Endothelial cell (in vitro differentiated cells): ENCODE results near the gene BRD8. TPM values are rescaled to one million over a fixed set of nuclear protein-coding genes. Genes with fewer than 3 reads are reported as not detected.
A peak's percentile ranks its signal among the peaks of the same experiment; 100 is the strongest.

Experiments
- DNase-seq: peaks from one replicate; pipeline ENCODE4 v3.0.0; 2021; ENCODE audit warnings: low spot score
- H3K27ac Mint-ChIP-seq: one replicate; pipeline ENCODE4 v1.8.0; 2021; ENCODE audit warnings: mixed read lengths, inconsistent platforms; ENCODE audit not compliant: unreplicated experiment
- H3K27me3 Mint-ChIP-seq: one replicate; pipeline ENCODE4 v1.8.0; 2021; ENCODE audit warnings: mild to moderate bottlenecking, moderate library complexity, mixed read lengths, inconsistent platforms; ENCODE audit not compliant: unreplicated experiment
- H3K36me3 Mint-ChIP-seq: one replicate; pipeline ENCODE4 v1.8.0; 2021; ENCODE audit warnings: mild to moderate bottlenecking, low read depth, mixed read lengths, inconsistent platforms; ENCODE audit not compliant: unreplicated experiment
- H3K4me1 Mint-ChIP-seq: one replicate; pipeline ENCODE4 v1.8.0; 2021; ENCODE audit warnings: mild to moderate bottlenecking, mixed read lengths, inconsistent platforms; ENCODE audit not compliant: unreplicated experiment
- H3K4me3 Mint-ChIP-seq: one replicate; pipeline ENCODE4 v1.8.0; 2021; ENCODE audit warnings: mild to moderate bottlenecking, mixed read lengths, inconsistent platforms; ENCODE audit not compliant: unreplicated experiment
- H3K9me3 Mint-ChIP-seq: one replicate; pipeline ENCODE4 v1.8.0; 2021; ENCODE audit warnings: mixed read lengths, inconsistent platforms; ENCODE audit not compliant: unreplicated experiment
- total RNA-seq: library from RNA; stranded (reverse); fragmentation: NEBNext Ultra II Directional; extraction: Animal tissue kit (Norgen Biotek cat#: 25700); gene quantifications from one replicate; pipeline ENCODE4 v1.2.1, GENCODE V29; 2021; ENCODE audit not compliant: unreplicated experiment
- TF ChIP-seq, protein P1 (sequence below): fragments of 200-600 bp; sonication (generic); IDR thresholded peaks from one replicate; pipeline ENCODE4 v1.5.0; 2021; ENCODE audit warnings: antibody characterized with exemption; ENCODE audit not compliant: unreplicated experiment

The BRD8 gene
- total RNA-seq, 1 donor from 2014 or later, result 52.0 TPM

DNA sequence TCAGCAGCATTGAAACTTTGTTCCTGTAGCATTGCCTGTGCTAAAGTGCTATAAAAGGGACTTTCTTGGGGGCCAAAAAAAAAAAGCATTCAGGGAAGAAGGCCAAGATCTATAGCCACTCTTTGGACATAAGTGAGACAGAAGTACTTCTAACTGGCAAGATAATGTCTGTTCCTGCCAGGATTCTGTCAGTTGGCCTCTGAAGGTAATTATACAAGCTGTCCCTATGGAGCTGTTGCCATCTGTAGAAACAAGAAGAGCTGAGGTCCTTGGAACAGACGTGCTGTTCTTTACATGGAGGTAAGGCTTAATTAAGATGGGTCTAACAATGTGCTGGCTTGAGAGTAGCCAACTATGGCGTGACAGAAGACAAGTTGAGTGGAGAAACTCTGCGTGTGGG, 10.2 kb upstream of the BRD8 start:
- no peaks in the 10 kb centered on the region for H3K27me3 Mint-ChIP-seq
- H3K36me3 Mint-ChIP-seq, result peaks cover 39% of the 10 kb centered on the region
- H3K9me3 Mint-ChIP-seq, result no peaks in the 10 kb centered on the region
- no peak for DNase-seq
- no peak overlapping the region for H3K27ac Mint-ChIP-seq
- TF ChIP-seq, protein P1, sequence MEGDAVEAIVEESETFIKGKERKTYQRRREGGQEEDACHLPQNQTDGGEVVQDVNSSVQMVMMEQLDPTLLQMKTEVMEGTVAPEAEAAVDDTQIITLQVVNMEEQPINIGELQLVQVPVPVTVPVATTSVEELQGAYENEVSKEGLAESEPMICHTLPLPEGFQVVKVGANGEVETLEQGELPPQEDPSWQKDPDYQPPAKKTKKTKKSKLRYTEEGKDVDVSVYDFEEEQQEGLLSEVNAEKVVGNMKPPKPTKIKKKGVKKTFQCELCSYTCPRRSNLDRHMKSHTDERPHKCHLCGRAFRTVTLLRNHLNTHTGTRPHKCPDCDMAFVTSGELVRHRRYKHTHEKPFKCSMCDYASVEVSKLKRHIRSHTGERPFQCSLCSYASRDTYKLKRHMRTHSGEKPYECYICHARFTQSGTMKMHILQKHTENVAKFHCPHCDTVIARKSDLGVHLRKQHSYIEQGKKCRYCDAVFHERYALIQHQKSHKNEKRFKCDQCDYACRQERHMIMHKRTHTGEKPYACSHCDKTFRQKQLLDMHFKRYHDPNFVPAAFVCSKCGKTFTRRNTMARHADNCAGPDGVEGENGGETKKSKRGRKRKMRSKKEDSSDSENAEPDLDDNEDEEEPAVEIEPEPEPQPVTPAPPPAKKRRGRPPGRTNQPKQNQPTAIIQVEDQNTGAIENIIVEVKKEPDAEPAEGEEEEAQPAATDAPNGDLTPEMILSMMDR, result no peak
- no peak overlapping the region for H3K4me3 Mint-ChIP-seq
- peaks cover 5% of the 10 kb centered on the region for H3K4me1 Mint-ChIP-seq

DNA sequence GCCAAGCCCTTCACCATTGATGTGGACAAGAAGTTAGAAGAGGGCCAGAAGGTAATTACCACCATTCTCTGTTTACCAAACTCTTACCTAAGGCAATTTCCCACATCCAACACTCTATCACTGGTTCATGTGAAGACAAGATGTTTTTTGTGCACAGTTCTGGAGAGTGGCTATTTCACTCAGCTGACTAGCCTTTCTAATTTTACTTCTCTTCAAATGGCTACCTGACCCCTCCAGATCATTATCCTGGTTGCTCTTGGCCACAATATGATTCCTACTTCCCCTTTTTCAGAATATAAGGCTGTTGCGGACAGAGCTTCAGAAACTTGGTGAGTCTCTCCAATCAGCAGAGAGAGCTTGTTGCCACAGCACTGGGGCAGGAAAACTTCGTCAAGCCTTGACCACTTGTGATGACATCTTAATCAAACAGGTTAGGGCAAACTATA, 7.6 kb upstream of the BRD8 start:
- Mint-ChIP-seq H3K4me1 (peaks cover 5% of the 10 kb centered on the region), H3K4me3 (no peak overlapping the region)
- TF ChIP-seq, protein P1, result no peak

DNA sequence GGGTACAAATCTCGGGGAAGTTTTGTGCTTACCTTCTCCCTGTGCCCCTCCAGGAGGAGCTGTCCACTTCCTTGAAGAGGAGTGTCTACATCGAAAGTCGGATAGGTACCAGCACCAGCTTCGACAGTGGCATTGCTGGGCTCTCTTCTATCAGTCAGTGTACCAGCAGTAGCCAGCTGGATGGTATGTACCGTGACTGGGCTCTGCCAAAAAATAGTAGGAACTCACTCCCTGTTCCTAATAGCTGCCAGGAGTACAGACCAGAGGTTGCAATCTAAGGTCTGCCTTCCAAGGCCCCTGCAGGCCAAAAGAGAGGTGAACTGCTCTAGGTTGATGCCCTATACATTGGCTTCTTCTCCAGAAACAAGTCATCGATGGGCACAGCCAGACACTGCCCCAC, 4.4 kb upstream of the BRD8 start:
- Mint-ChIP-seq H3K9me3 (no peaks in the 10 kb centered on the region), H3K27ac (no peak overlapping the region), H3K4me1 (peaks cover 12% of the 10 kb centered on the region), H3K4me3 (no peak overlapping the region), H3K36me3 (peaks cover 31% of the 10 kb centered on the region), H3K27me3 (no peaks in the 10 kb centered on the region)
- TF ChIP-seq, protein P1, result no peak
- DNase-seq, result no peak

More for the DNA sequence above, 7.6 kb upstream of the BRD8 start:
- H3K27ac Mint-ChIP-seq, result peak overlapping the region; percentile 49
- H3K9me3 Mint-ChIP-seq, result no peaks in the 10 kb centered on the region
- DNase-seq, result no peak
- no peaks in the 10 kb centered on the region for H3K27me3 Mint-ChIP-seq
- peaks cover 41% of the 10 kb centered on the region for H3K36me3 Mint-ChIP-seq

DNA sequence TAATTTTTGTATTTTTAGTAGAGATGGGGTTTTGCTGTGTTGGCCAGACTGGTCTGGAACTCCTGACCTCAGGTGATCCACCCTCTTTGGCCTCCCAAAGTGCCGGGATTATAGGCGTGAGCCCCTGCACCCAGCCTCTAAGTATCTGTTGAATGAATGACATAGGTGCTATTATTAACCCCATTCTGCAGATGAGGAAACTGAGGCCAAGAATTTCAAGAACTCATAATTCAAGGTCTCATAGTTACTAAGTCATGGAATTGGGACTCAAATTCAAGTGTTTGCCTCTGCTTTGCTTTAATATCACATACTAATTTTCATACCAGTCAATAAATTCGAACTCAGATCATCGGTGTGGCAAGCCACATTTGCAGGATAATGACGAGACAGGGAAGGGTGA, 2.4 kb upstream of the BRD8 start:
- Mint-ChIP-seq H3K36me3 (peaks cover 24% of the 10 kb centered on the region), H3K9me3 (no peaks in the 10 kb centered on the region), H3K27ac (no peak overlapping the region), H3K27me3 (no peaks in the 10 kb centered on the region), H3K4me3 (peak overlapping the region; percentile 52), H3K4me1 (peaks cover 8% of the 10 kb centered on the region)
- TF ChIP-seq, protein P1, result no peak
- no peak for DNase-seq

DNA sequence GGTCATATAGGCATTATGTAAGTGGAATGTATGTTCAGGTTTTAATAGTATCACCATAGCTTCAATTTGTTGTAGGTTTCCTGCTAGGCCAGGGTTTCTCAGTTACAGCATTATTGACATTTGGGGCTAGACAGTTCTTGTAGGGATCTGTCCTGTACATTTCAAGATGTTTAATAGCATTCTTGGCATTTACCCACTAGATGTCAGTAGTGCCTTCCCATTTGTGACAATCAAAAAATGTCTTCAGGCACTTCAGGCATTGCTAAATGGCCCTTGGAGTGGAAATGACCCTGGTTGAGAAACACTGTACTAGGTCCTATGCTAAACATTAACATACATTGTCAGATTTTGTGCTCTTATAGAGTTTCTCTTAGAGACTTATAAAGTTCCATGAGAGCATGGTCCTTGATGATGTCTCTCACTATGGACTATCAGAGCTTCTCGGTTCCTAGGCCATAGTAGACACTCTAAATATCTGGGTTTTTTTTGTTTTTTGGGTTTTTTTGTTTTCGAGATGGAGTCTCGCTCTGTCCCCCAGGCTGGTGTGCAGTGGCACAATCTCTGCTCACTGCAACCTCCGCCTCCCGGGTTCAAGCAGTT, 1.9 kb upstream of the BRD8 start:
- H3K36me3 Mint-ChIP-seq, result peaks cover 22% of the 10 kb centered on the region
- H3K4me1 Mint-ChIP-seq, result peaks cover 7% of the 10 kb centered on the region
- TF ChIP-seq, protein P1, result no peak
- H3K9me3 Mint-ChIP-seq, result no peaks in the 10 kb centered on the region
- no peaks in the 10 kb centered on the region for H3K27me3 Mint-ChIP-seq
- H3K4me3 Mint-ChIP-seq, result no peak overlapping the region
- peak; percentile 13 for DNase-seq
- no peak overlapping the region for H3K27ac Mint-ChIP-seq
